H1 (cell line): ENCODE data around the gene BRD7. TPM values are rescaled to one million over a fixed set of nuclear protein-coding genes. Genes with fewer than 3 reads are reported as not detected.

Source experiments
- CTCF ChIA-PET: fragments of 300-600 bp; sonication (Branson Sonifier 250); formaldehyde crosslinking; loops from one replicate; lab custom pipeline; 2021; ENCODE audit not compliant: partially characterized antibody; lab: Charles Lee
- POLR2A ChIA-PET: fragments of 300-600 bp; sonication (Branson Sonifier 250); formaldehyde crosslinking; loops from one replicate; lab custom pipeline; 2021; ENCODE audit warnings: inconsistent platforms; ENCODE audit not compliant: partially characterized antibody; lab: Charles Lee
- DNase-seq, 2 experiments: peaks; one replicate each; pipeline versions ENCODE4 v3.0.0 to v3.0.0-alpha.2; 2010 to 2022; ENCODE audit warnings: low spot score in 2 of 2, low read depth in 1 of 2, mixed read lengths in 1 of 2
- FAIRE-seq: peaks from 2 replicates; lab custom pipeline; 2011; peaks lifted over from hg19 to GRCh38; lab: Jason Lieb, UNC
- H2AFZ ChIP-seq: 2 replicates; pipeline ENCODE4 v1.8.1; 2012; ENCODE audit warnings: low read length, inconsistent platforms
- H2AK5ac ChIP-seq: 2 replicates; pipeline ENCODE4 v1.6.1; 2013; ENCODE audit warnings: low read depth, low read length
- H2BK120ac ChIP-seq: replicated peaks from 2 replicates; pipeline ENCODE3; 2013; ENCODE audit warnings: low read depth, low read length, inconsistent platforms
- H2BK12ac ChIP-seq: 2 replicates; pipeline ENCODE4 v1.6.1; 2013; ENCODE audit warnings: low read depth, low read length
- H2BK15ac ChIP-seq: 2 replicates; pipeline ENCODE4 v1.6.1; 2013; ENCODE audit warnings: low read length
- H2BK20ac ChIP-seq: 2 replicates; pipeline ENCODE4 v1.6.1; 2013; ENCODE audit warnings: low read length
- H2BK5ac ChIP-seq: 2 replicates; pipeline ENCODE4 v1.6.1; 2013; ENCODE audit warnings: low read depth, low read length
- H3K14ac ChIP-seq: 2 replicates; pipeline ENCODE4 v1.6.1; 2013; ENCODE audit warnings: inconsistent platforms; ENCODE audit not compliant: insufficient read length
- H3K18ac ChIP-seq: 2 replicates; pipeline ENCODE4 v1.6.1; 2013; ENCODE audit warnings: low read length; ENCODE audit errors: extremely low read depth
- H3K23ac ChIP-seq: 2 replicates; pipeline ENCODE4 v1.6.1; 2013; ENCODE audit warnings: inconsistent platforms; ENCODE audit not compliant: insufficient read length
- H3K23me2 ChIP-seq: 2 replicates; pipeline ENCODE4 v1.6.1; 2013; ENCODE audit warnings: low read depth, low read length
- H3K27ac ChIP-seq: 2 replicates; pipeline ENCODE4 v1.6.1; 2011; ENCODE audit warnings: low read depth, low read length, inconsistent platforms
- H3K27me3 ChIP-seq, 4 experiments: replicated peaks in 1 of 4; 1 replicate in 1 of 4; 2 replicates in 3 of 4; pipeline versions ENCODE4 v1.6.1 to v1.8.1; 2011 to 2013; ENCODE audit warnings: low read length in 3 of 4, mild to moderate bottlenecking in 3 of 4, inconsistent platforms in 2 of 4, mixed read lengths in 2 of 4, moderate library complexity in 1 of 4; ENCODE audit not compliant: control insufficient read depth in 3 of 4, insufficient read depth in 3 of 4; ENCODE audit errors: extremely low read depth in 1 of 4
- H3K36me3 ChIP-seq, 4 experiments: 2 replicates each; pipeline versions ENCODE4 v1.6.1 to v1.8.1; 2011 to 2013; ENCODE audit warnings: mild to moderate bottlenecking in 4 of 4, low read length in 3 of 4, moderate library complexity in 2 of 4, control low read depth in 1 of 4, inconsistent platforms in 1 of 4; ENCODE audit not compliant: insufficient read depth in 4 of 4, control insufficient read depth in 2 of 4
- H3K4ac ChIP-seq: replicated peaks from 2 replicates; pipeline ENCODE3; 2013; ENCODE audit warnings: low read length, low read depth, mixed read lengths, inconsistent platforms; ENCODE audit not compliant: insufficient read length
- H3K4me1 ChIP-seq, 4 experiments: replicated peaks in 1 of 4; 1 replicate in 1 of 4; 2 replicates in 3 of 4; pipeline versions ENCODE4 v1.6.1 to v1.8.1; 2011 to 2013; ENCODE audit warnings: low read length in 3 of 4, inconsistent platforms in 2 of 4, mixed read lengths in 1 of 4; ENCODE audit not compliant: insufficient read depth in 4 of 4, control insufficient read depth in 3 of 4
- H3K4me2 ChIP-seq, 2 experiments: 2 replicates each; pipeline versions ENCODE4 v1.6.1 to v1.8.1; 2011 to 2013; ENCODE audit warnings: low read depth in 2 of 2, low read length in 2 of 2, control low read depth in 1 of 2, inconsistent platforms in 1 of 2, mild to moderate bottlenecking in 1 of 2; ENCODE audit not compliant: insufficient read depth in 1 of 2
- H3K4me3 ChIP-seq, 4 experiments: fragments of 200-600, 300-600 bp in 1 of 4; sonication (generic), shearing (Covaris generic), sonication (Bioruptor Twin) in 1 of 4; 2 replicates each; pipeline versions ENCODE4 v1.5.1 to v1.8.1; 2011 to 2016; ENCODE audit warnings: low read length in 4 of 4, low read depth in 3 of 4, control low read depth in 2 of 4, inconsistent platforms in 2 of 4, mild to moderate bottlenecking in 2 of 4, mixed read lengths in 1 of 4, moderate library complexity in 1 of 4; ENCODE audit not compliant: insufficient read depth in 2 of 4; ENCODE audit errors: extremely low read depth in 1 of 4
- H3K56ac ChIP-seq: replicated peaks from 2 replicates; pipeline ENCODE3; 2013; ENCODE audit warnings: low read depth, mild to moderate bottlenecking, mixed read lengths, low read length, inconsistent platforms; ENCODE audit not compliant: insufficient read length
- H3K79me1 ChIP-seq: 2 replicates; pipeline ENCODE4 v1.6.1; 2013; ENCODE audit warnings: low read depth, low read length, control low read depth
- H3K79me2 ChIP-seq, 2 experiments: 2 replicates each; pipeline versions ENCODE4 v1.6.1 to v1.8.1; 2012 to 2013; ENCODE audit warnings: low read length in 2 of 2, mild to moderate bottlenecking in 2 of 2, inconsistent platforms in 1 of 2; ENCODE audit not compliant: insufficient read depth in 2 of 2, control insufficient read depth in 1 of 2
- H3K9ac ChIP-seq, 4 experiments: replicated peaks in 1 of 4; 1 replicate in 1 of 4; 2 replicates in 3 of 4; pipeline versions ENCODE4 v1.6.1 to v1.8.1; 2011 to 2013; ENCODE audit warnings: low read depth in 3 of 4, low read length in 3 of 4, control low read depth in 2 of 4, mild to moderate bottlenecking in 2 of 4, moderate library complexity in 2 of 4, inconsistent platforms in 1 of 4; ENCODE audit errors: extremely low read depth in 1 of 4
- H3K9me3 ChIP-seq, 2 experiments: 2 replicates each; pipeline versions ENCODE4 v1.6.1 to v1.8.1; 2012 to 2013; ENCODE audit warnings: mild to moderate bottlenecking in 2 of 2, moderate library complexity in 2 of 2, control low read depth in 1 of 2, inconsistent platforms in 1 of 2, low read depth in 1 of 2, low read length in 1 of 2, mixed read lengths in 1 of 2; ENCODE audit not compliant: insufficient read depth in 2 of 2
- H4K20me1 ChIP-seq, 2 experiments: replicated peaks in 1 of 2; 2 replicates each; pipeline versions ENCODE3 to v1.8.1; 2011 to 2013; ENCODE audit warnings: inconsistent platforms in 2 of 2, low read length in 2 of 2, mild to moderate bottlenecking in 1 of 2; ENCODE audit not compliant: insufficient read depth in 2 of 2, control insufficient read depth in 1 of 2
- H4K5ac ChIP-seq: 2 replicates; pipeline ENCODE4 v1.6.1; 2013; ENCODE audit warnings: low read length, low read depth, mixed read lengths, inconsistent platforms; ENCODE audit not compliant: insufficient read length
- H4K8ac ChIP-seq: 2 replicates; pipeline ENCODE4 v1.8.0; 2013; ENCODE audit warnings: mild to moderate bottlenecking, moderate library complexity, low read length, inconsistent platforms; ENCODE audit not compliant: insufficient read depth; ENCODE audit errors: extremely low read depth
- H4K91ac ChIP-seq: replicated peaks from 2 replicates; pipeline ENCODE3; 2013; ENCODE audit warnings: low read length, mixed read lengths, inconsistent platforms; ENCODE audit not compliant: insufficient read length
- MAFK ChIP-seq: IDR thresholded peaks from 2 replicates; pipeline ENCODE4 v1.6.1; 2012; ENCODE audit warnings: low read depth, mild to moderate bottlenecking, improper control_type of control experiment, low read length
- WGBS, 2 experiments: shearing (Covaris generic) in 1 of 2; methylation state at CpG; one replicate each; pipeline versions ENCODE4 v1.1.6 to v1.1.7; 2013 to 2015; ENCODE audit warnings: low lambda C conversion rate in 2 of 2, mixed read lengths in 2 of 2, inconsistent platforms in 1 of 2, low coverage in 1 of 2, missing lambda C conversion rate in 1 of 2; ENCODE audit not compliant: insufficient replicate concordance in 2 of 2, insufficient coverage in 1 of 2, insufficient read length in 1 of 2; ENCODE audit errors: extremely low coverage in 1 of 2, missing lambda C conversion rate in 1 of 2; 5-methylcytosine and 5-hydroxymethylcytosine counted together
- polyA plus RNA-seq, 7 experiments: library from polyadenylated mRNA; depleted of rRNA in 3 of 7; stranded (reverse) in 5 of 7; unstranded in 2 of 7; fragments of >200 nt in 5 of 7; fragments of 200-250 nt in 2 of 7; gene quantifications; 1 replicate in 5 of 7; 2 replicates in 1 of 7; 4 replicates in 1 of 7; pipeline versions ENCODE4 v1.2.1 to v1.2.3, GENCODE V29; 2011 to 2013; ENCODE audit warnings: missing spikeins in 2 of 7, mixed read lengths in 2 of 7
- total RNA-seq: library from RNA; stranded (reverse); fragmentation: NEBNext Ultra II Directional; extraction: Animal tissue kit (Norgen Biotek cat#: 25700); gene quantifications from 2 replicates; pipeline ENCODE4 v1.2.1, GENCODE V29; 2021

Gene BRD7
- total and polyA plus RNA-seq, 2 of the 8 experiments (the other 6 are each of a cell fraction or from before 2014, with no cell fraction given): 42.5 to 120 TPM

DNA sequence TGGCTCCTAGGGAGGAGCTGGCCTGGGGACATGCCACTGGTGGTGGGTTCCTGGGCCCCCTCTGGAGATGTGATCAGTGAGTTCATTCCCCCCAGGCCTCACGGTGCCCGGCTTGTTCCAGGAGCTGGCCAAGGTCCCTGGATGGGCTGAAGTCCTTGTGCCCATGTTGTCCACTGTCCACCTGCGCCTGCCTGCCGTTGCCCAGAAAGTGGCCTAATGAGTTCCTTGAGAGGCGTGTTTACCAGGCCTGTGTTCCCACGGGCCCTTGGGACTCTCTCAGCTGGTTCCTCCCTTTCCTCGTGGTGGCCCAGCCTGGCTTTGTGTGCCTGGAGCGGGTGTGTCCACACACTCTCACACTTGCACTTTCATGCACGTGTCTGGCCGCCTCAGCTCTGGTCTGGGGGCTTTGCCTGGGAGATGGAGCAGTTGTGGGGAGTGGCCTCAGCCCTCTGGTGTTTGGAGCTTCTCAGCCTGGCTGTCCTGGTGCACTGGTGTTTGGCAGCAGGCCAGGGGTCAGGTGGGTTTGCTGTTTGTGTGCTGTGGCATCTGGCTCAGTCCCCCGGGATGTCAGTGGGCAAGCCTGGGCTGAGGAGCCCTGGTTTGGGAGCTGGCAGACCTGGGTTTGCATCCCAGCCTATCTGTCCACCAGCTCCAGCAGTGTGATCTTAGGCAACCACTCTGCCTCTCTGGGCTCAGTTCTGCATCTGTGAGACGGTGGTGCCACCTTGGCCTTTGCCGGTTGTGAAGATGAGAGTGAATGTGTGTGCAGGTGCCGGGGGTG, 84.5 kb downstream of the BRD7 start:
- CTCF ChIA-PET: interaction anchor here (0.6 to 2.2 kb wide), 5 partner anchors 10 to 1688 kb away, joined by 3 to 13 read pairs (median 4); no protein-coding TSS in a partner anchor
- no peak overlapping the region for H2BK20ac ChIP-seq
- peaks cover 0 to 3% of the 10 kb centered on the region in 2 experiments for H4K20me1 ChIP-seq
- no peak overlapping the region for H2AFZ ChIP-seq
- no peak overlapping the region for H3K9ac ChIP-seq
- no peak overlapping the region for H4K8ac ChIP-seq
- no peak overlapping the region for H2BK12ac ChIP-seq
- no peak for TF ChIP-seq MAFK
- no peaks in the 10 kb centered on the region for H3K36me3 ChIP-seq
- no peak overlapping the region for H3K4ac ChIP-seq
- no peak overlapping the region for H2BK15ac ChIP-seq
- H3K4me3 ChIP-seq: no peak overlapping the region
- H3K14ac ChIP-seq: no peak overlapping the region
- H3K27ac ChIP-seq: no peak overlapping the region
- H4K91ac ChIP-seq: no peak overlapping the region
- no peak overlapping the region for H3K18ac ChIP-seq
- H3K9me3 ChIP-seq: peaks cover 5 to 6% of the 10 kb centered on the region in 2 experiments; a peak in 3 of 4 replicates
- no peaks in the 10 kb centered on the region; the same call in 1 of the 2 replicates for H3K79me1 ChIP-seq
- H3K23me2 ChIP-seq: no peaks in the 10 kb centered on the region
- H3K27me3 ChIP-seq: no peaks in the 10 kb centered on the region
- H3K4me2 ChIP-seq: no peak overlapping the region
- POLR2A ChIA-PET: no interaction called here
- no peak for FAIRE-seq
- H2BK120ac ChIP-seq: no peak overlapping the region
- no peak overlapping the region for H2BK5ac ChIP-seq
- H3K4me1 ChIP-seq: peaks cover 0 to 5% (median 0%) of the 10 kb centered on the region in 4 experiments; a peak in 1 of 7 replicates
- H2AK5ac ChIP-seq: no peak overlapping the region
- WGBS, 2 experiments: 83% methylated on average over 10 of the region's 14 CpGs; no CpG with 5 or more reads in 1 of the 2 experiments
- H3K23ac ChIP-seq: no peak overlapping the region
- no peaks in the 10 kb centered on the region for H3K79me2 ChIP-seq
- no peak for DNase-seq
- no peak overlapping the region for H3K56ac ChIP-seq
- no peak overlapping the region for H4K5ac ChIP-seq
